ENCODE data around the gene MMP23B. TPM values are rescaled to one million over a fixed set of nuclear protein-coding genes. Genes with fewer than 3 reads are reported as not detected.

Gene MMP23B
- total and polyA plus RNA-seq, 10 of the 15 experiments (the other 5 are each of a cell fraction or from before 2014, with no cell fraction given) = 0.25 to 0.76 (median 0.34) TPM; not detected in 4

DNA sequence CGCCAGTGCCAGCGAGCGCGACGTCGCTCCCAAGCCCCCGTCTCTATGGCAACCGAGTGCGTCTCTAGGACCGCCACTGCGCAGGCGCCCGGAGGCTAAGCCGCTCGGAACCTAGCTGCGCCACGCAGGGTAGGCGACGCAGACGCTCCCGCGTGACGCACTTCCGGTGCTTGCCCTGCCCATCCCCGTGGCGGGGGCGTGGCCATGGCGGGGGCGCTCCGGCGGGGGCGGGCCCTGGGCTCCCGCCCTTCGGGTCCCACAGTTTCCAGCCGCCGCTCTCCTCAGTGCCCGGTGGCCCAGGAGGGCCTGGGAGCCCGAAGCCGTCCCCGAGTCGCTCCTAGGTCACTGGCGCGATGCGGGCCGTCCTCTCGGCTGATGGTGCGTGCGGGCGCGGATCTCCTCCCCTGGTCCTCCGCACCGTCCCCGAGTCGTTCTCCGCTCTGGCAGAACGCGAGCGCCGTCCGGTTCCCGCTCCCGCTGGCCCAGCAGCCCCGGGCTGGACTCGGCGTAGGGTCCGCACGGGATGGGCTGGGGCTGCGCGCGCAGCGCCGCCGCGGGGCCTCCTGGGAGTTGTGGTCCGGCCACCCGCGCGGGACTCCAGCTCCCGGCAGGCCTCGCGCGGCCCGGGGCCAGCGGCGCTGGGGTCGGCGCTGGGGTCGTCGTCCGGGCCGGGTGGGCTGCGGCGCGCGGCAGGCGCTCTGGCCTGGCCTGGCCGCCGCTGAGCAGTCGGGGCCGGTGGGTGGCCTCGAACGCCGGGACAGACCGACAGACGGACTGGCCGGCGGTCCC lies 16.5 kb upstream of the MMP23B start, which contains the start of gene MIB2 (continued):
- TF ChIP-seq, protein P1, sequence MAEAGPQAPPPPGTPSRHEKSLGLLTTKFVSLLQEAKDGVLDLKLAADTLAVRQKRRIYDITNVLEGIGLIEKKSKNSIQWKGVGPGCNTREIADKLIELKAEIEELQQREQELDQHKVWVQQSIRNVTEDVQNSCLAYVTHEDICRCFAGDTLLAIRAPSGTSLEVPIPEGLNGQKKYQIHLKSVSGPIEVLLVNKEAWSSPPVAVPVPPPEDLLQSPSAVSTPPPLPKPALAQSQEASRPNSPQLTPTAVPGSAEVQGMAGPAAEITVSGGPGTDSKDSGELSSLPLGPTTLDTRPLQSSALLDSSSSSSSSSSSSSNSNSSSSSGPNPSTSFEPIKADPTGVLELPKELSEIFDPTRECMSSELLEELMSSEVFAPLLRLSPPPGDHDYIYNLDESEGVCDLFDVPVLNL (IDR thresholded peaks at IDR 0.05; ENCODE audit: low read depth, low read length) = 0 out of 2 replicates have a peak, but pooled peaks have one; percentile 11
- TF ChIP-seq, protein P2, sequence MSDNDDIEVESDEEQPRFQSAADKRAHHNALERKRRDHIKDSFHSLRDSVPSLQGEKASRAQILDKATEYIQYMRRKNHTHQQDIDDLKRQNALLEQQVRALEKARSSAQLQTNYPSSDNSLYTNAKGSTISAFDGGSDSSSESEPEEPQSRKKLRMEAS (IDR thresholded peaks at IDR 0.05; ENCODE audit: low read depth, low read length) = no peak; the same call in none of the 2 replicates
- TF ChIP-seq JUND (IDR thresholded peaks at IDR 0.05; ENCODE audit: low read depth, low read length) = 0 out of 2 replicates have a peak, but pooled peaks have one; percentile 10
- peak; percentile 12; the same call in 1 of the 2 replicates for TF ChIP-seq CHD2 (IDR thresholded peaks at IDR 0.05; ENCODE audit: borderline replicate concordance, low read depth, low read length)
- peak; percentile 90 for TF ChIP-seq NRF1 (conservative IDR thresholded peaks at IDR 0.05; ENCODE audit: low read depth, low read length)
- TF ChIP-seq IKZF2 (IDR thresholded peaks at IDR 0.05) = no peak
- TF ChIP-seq HCFC1 (IDR thresholded peaks at IDR 0.05; ENCODE audit: low read length) = peak; percentile 82
- TF ChIP-seq, protein P3, sequence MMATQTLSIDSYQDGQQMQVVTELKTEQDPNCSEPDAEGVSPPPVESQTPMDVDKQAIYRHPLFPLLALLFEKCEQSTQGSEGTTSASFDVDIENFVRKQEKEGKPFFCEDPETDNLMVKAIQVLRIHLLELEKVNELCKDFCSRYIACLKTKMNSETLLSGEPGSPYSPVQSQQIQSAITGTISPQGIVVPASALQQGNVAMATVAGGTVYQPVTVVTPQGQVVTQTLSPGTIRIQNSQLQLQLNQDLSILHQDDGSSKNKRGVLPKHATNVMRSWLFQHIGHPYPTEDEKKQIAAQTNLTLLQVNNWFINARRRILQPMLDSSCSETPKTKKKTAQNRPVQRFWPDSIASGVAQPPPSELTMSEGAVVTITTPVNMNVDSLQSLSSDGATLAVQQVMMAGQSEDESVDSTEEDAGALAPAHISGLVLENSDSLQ (IDR thresholded peaks at IDR 0.05) = peak; percentile 70; the same call in 1 of the 2 replicates
- peak; percentile 52; the same call in 1 of the 2 replicates for TF ChIP-seq TAF1 (IDR thresholded peaks at IDR 0.05; ENCODE audit: borderline replicate concordance, low read depth, low read length)
- TF ChIP-seq CREM (IDR thresholded peaks at IDR 0.05; ENCODE audit: low read depth) = peak; percentile 98
- TF ChIP-seq, protein P4, sequence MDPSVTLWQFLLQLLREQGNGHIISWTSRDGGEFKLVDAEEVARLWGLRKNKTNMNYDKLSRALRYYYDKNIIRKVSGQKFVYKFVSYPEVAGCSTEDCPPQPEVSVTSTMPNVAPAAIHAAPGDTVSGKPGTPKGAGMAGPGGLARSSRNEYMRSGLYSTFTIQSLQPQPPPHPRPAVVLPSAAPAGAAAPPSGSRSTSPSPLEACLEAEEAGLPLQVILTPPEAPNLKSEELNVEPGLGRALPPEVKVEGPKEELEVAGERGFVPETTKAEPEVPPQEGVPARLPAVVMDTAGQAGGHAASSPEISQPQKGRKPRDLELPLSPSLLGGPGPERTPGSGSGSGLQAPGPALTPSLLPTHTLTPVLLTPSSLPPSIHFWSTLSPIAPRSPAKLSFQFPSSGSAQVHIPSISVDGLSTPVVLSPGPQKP (IDR thresholded peaks at IDR 0.05; ENCODE audit: low read depth, low read length) = peak; percentile 78
- TF ChIP-seq GABPA (IDR thresholded peaks at IDR 0.05; ENCODE audit: low read depth) = peak; percentile 83
- TF ChIP-seq SIX5 (IDR thresholded peaks at IDR 0.05; ENCODE audit: low read depth, low read length, severe bottlenecking) = peak; percentile 81
- peak; percentile 55 to 92; a peak in 3 of 4 replicates for TF ChIP-seq BHLHE40 (IDR thresholded peaks at IDR 0.05; ENCODE audit: borderline replicate concordance in 1 of 2, low read depth in 2 of 2, low read length in 1 of 2)
- TF ChIP-seq, protein P5, sequence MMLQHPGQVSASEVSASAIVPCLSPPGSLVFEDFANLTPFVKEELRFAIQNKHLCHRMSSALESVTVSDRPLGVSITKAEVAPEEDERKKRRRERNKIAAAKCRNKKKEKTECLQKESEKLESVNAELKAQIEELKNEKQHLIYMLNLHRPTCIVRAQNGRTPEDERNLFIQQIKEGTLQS (IDR thresholded peaks at IDR 0.05; ENCODE audit: borderline replicate concordance, extremely low read depth, low read depth, low read length) = peak; percentile 73; the same call in 1 of the 2 replicates
- TF ChIP-seq ZBED1 (IDR thresholded peaks at IDR 0.05; ENCODE audit: borderline replicate concordance) = no peak
- TF ChIP-seq POLR2A (IDR thresholded peaks at IDR 0.05; ENCODE audit: low read depth, low read length) = peak; percentile 93
- peak; percentile 96 for TF ChIP-seq RFX5 (IDR thresholded peaks at IDR 0.05; ENCODE audit: low read depth, low read length)
- TF ChIP-seq NR2C1 (IDR thresholded peaks at IDR 0.05) = peak; percentile 87
- TF ChIP-seq, protein P6, sequence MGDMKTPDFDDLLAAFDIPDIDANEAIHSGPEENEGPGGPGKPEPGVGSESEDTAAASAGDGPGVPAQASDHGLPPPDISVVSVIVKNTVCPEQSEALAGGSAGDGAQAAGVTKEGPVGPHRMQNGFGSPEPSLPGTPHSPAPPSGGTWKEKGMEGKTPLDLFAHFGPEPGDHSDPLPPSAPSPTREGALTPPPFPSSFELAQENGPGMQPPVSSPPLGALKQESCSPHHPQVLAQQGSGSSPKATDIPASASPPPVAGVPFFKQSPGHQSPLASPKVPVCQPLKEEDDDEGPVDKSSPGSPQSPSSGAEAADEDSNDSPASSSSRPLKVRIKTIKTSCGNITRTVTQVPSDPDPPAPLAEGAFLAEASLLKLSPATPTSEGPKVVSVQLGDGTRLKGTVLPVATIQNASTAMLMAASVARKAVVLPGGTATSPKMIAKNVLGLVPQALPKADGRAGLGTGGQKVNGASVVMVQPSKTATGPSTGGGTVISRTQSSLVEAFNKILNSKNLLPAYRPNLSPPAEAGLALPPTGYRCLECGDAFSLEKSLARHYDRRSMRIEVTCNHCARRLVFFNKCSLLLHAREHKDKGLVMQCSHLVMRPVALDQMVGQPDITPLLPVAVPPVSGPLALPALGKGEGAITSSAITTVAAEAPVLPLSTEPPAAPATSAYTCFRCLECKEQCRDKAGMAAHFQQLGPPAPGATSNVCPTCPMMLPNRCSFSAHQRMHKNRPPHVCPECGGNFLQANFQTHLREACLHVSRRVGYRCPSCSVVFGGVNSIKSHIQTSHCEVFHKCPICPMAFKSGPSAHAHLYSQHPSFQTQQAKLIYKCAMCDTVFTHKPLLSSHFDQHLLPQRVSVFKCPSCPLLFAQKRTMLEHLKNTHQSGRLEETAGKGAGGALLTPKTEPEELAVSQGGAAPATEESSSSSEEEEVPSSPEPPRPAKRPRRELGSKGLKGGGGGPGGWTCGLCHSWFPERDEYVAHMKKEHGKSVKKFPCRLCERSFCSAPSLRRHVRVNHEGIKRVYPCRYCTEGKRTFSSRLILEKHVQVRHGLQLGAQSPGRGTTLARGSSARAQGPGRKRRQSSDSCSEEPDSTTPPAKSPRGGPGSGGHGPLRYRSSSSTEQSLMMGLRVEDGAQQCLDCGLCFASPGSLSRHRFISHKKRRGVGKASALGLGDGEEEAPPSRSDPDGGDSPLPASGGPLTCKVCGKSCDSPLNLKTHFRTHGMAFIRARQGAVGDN (IDR thresholded peaks at IDR 0.05) = peak; percentile 29; the same call in 1 of the 2 replicates
- no peak for TF ChIP-seq SUPT20H (IDR thresholded peaks at IDR 0.05; ENCODE audit: borderline replicate concordance, control insufficient read depth, low read depth, low read length)

Measured in GM12878 (cell line).